HG03439 (cell line): ENCODE data around the gene CDH4.

Experiments
- ATAC-seq: cut with Tn5 transposase; IDR thresholded peaks from one replicate; pipeline ENCODE4 v1.9.1; 2021; ENCODE audit warnings: mild to moderate bottlenecking, moderate library complexity; ENCODE audit not compliant: unreplicated experiment

Gene CDH4

GRCh38 chr20:61696181-61696735 is 444.2 kb downstream of the CDH4 start:
- no peak for ATAC-seq

GRCh38 chr20:61697666-61698597 is 445.9 kb downstream of the CDH4 start:
- ATAC-seq, result no peak

- ATAC-seq, result no peak
Measured at GRCh38 chr20:61698598-61699494, 446.8 kb downstream of the CDH4 start.

- ATAC-seq, result no peak
Measured at GRCh38 chr20:61699495-61700374, 447.7 kb downstream of the CDH4 start.

- no peak for ATAC-seq
Measured at GRCh38 chr20:61700595-61701140, 448.6 kb downstream of the CDH4 start.

GRCh38 chr20:61701401-61701800 is 449.3 kb downstream of the CDH4 start:
- ATAC-seq, result no peak

- no peak for ATAC-seq
Measured at GRCh38 chr20:61701802-61702201, 449.7 kb downstream of the CDH4 start.

- ATAC-seq, result no peak
Measured at GRCh38 chr20:61702246-61702645, 450.2 kb downstream of the CDH4 start.

- ATAC-seq, result no peak
Measured at GRCh38 chr20:61704661-61705060, 452.6 kb downstream of the CDH4 start.

GRCh38 chr20:61705386-61706258 is 453.6 kb downstream of the CDH4 start:
- no peak for ATAC-seq

GRCh38 chr20:61706259-61706961 is 454.3 kb downstream of the CDH4 start:
- ATAC-seq, result no peak

GRCh38 chr20:61708891-61709290 is 456.8 kb downstream of the CDH4 start:
- no peak for ATAC-seq

GRCh38 chr20:61710108-61710507 is 458.0 kb downstream of the CDH4 start:
- ATAC-seq, result no peak

- ATAC-seq, result no peak
Measured at GRCh38 chr20:61712688-61713087, 460.6 kb downstream of the CDH4 start.

GRCh38 chr20:61718361-61719005 is 466.4 kb downstream of the CDH4 start:
- ATAC-seq, result no peak

GRCh38 chr20:61719691-61720347 is 467.8 kb downstream of the CDH4 start:
- ATAC-seq, result no peak

- ATAC-seq, result no peak
Measured at GRCh38 chr20:61720348-61720696, 468.3 kb downstream of the CDH4 start.
